NCI-H748 (cell line): ENCODE measurements around the gene C1QTNF3.
"Not testable (repeated sequence)": the region's sequence is repeated elsewhere in the genome, so short reads cannot be mapped to it uniquely, and the experiment has no call there.

Source experiments
- DNase-seq: peaks from one replicate; lab custom pipeline; 2025; ENCODE audit not compliant: unreplicated experiment; lab: John Stamatoyannopoulos, UW

The C1QTNF3 gene, protein sequence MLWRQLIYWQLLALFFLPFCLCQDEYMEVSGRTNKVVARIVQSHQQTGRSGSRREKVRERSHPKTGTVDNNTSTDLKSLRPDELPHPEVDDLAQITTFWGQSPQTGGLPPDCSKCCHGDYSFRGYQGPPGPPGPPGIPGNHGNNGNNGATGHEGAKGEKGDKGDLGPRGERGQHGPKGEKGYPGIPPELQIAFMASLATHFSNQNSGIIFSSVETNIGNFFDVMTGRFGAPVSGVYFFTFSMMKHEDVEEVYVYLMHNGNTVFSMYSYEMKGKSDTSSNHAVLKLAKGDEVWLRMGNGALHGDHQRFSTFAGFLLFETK

DNA sequence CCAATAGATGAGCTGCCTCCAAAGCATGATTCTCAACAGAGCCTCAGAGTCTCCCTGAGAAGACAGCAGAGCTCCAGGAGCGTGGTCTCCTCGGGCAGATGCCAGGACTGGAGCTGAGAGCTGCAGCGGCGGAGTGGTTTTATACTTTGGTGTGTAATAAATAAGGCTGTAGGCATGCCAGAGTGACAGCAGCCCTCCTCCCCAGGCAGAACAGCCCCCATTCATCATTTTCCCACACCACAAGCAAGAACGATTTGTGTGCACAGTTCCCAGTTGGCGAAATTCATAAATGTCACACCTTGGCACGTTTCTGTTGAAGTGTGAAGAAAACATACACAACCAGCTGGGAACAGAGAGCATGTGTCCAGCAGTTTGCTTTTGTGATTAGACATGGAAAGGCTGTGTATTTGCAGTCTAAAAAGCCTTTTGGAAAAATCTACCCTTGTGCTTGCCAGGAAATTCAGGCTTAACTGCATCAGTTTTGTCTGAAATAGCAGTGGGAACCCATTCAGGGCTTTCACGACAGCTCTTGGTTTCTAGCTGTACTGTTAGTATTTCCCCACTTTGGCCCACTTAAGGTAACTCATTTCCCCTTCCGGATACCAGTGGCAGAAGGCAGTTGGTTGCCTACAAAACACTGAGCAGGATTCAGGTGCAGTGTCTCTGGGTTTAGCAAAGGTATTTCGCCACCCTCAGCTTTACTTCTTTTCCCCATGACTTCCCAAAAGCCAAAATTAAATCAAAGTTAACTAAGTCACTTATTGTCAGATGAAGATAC, at the start of gene C1QTNF3:
C1QTNF3 (minus strand) TSS at position 115 of the 778 bp plus-strand sequence; CDS start at position 27, 88 bp downstream.
- no peak for DNase-seq

DNA sequence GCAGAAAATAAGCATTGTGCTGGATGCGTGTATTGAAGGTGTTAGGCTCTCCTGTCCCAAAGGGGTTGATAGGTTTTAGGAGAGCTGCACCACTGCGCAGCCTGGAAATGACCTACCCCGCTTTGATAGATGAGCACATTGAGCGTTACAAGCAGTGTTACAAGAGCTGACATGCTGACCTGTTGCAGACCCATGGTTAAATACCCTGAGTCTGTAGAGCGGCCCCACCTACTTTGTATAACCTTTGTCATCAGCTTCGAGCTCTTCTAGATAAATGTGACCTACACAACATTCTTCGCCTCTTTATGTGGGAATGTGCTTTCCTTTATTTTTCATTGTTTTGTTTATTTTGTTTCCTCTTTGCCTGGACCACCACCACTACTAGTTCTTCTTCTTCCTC, 48.0 kb upstream of the C1QTNF3 start:
- DNase-seq: not testable (repeated sequence)

DNA sequence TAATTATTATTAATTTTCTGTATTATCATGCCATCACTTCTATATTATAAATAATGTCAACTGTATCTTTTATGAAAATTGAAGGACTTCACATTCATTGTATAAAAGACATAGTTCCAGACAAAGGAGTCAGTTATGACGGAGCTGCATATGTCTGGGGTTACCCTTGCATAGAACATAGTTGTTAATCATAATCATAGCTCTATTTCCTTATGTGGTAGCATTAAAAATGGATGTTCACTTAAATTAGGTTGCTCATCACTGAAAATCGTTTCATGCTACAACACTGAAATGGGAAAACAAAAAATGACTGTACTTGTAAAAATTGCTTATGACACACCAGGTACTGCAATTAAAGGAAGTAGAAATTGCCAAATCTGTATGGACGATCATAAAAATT, 46.8 kb upstream of the C1QTNF3 start:
- DNase-seq: not testable (repeated sequence)

DNA sequence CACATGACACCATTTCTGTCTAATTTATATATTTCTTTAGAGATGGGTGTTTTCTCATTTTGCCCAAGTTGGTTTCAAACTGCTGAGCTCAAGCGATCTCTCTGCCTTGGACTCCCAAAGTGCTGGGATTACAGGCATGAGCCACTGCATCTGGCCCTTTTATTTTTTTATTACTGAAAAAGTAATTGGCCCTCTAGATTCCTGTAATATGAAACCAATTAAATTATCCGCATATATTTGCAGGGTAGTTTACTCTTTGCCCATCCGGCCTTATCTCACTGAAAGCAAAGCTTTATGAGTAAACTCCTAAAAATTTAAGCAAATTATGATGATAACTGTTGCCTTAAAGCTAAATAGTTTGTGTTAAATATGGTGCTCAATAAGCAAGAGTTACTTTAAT, 44.7 kb upstream of the C1QTNF3 start:
- not testable (repeated sequence) for DNase-seq

DNA sequence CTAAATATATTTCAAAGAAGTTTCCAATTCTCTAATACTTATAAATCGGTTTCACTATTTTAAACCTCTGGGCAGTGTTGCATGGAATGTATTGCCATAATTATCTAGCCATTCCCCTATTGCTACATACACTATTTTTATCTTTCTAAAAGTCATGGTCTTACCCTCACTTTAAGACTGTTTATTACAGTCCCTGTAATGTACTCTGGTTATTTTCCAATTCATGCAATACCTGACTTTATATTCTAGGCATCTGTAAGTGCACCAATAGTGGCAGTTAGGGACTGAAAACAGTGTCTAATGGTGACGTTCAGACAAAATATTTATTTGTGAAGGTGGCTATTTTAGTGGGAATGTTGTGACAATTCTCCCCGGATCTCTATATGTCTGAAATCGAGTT, 40.9 kb upstream of the C1QTNF3 start:
- not testable (repeated sequence) for DNase-seq

DNA sequence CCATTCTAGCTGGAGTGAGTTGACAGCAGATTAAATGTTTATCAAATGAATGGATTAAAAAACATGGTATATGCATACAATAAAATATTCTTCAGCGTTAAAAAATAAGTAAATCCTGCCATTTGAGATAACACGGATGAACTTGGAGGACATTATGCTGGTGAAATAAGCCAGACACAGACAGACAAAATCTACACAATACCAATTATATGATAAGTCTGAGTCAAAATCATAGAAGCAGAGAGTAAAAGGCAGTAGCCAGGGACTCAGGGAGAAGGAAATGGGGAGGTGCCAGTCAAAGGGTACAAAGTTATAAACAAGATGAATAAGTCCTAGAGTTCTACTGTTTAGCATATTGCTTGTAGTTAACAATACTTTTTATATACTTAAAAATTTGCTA, 36.5 kb upstream of the C1QTNF3 start:
- not testable (repeated sequence) for DNase-seq

DNA sequence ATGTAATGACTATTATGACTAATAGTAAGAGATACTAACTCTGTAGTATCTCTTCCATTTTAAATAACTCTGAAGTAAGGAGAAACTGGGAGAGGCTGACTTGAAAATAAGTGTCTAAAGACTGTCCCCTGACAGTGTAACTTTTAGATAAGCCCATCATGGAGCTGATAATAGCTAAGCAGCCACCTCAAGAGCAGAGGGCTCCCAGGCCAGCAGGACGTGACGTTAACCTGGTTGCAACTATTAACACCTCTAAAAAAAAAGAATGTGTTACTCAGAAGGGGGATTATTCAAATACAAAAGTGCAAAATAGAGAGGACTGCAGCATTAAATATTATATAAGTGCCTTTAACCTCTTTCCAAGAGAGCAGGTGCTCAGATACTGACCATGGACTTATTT, 34.6 kb upstream of the C1QTNF3 start:
- DNase-seq: not testable (repeated sequence)

DNA sequence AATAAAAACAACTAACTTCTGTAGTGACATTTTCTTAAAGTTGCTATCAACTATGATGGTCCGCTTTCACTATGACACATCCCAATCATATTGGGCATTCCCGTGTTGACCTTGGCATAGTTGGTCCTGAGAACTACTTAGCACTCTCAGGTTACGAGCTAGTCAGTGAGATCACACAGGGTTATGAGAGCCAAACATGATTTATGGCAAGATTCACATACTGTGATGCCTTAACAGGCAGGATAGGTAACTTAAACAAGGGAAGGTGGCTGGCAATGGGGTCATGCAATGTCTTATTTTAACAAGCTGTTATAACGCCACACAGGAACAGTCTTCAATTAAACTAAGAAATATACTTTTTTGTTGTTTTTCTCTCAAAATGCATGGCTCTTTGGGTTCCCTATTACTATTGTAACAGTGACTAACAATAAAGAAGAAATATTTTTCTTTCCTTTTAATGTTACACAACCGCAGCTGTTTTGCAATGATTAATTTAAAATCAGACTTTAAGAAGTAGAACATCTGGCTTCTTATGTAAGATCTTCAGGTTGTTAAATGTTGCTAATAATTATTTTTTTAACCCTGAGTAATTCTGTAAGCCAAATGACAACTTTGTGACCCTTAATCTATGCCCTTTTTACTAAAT, 33.8 kb upstream of the C1QTNF3 start:
- DNase-seq: not testable (repeated sequence)

DNA sequence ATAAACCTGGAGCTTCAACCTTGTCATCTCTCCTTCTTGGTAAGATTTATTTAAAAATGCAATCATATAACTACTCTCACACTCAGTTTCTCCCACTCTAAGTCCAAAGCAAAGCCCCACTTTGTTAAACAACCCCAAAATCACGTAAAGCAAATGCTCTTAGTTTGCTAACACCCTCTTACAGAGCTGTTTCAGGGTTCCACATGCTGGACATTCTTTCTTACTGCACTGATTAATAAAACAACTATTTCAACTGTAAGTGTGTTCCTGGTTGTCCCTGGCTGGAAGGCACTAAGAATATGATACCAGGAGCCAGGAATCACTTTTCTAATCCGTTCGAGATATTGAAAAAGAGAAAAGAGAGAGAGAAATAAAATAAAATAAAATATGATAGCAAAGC, 31.5 kb upstream of the C1QTNF3 start:
- not testable (repeated sequence) for DNase-seq

DNA sequence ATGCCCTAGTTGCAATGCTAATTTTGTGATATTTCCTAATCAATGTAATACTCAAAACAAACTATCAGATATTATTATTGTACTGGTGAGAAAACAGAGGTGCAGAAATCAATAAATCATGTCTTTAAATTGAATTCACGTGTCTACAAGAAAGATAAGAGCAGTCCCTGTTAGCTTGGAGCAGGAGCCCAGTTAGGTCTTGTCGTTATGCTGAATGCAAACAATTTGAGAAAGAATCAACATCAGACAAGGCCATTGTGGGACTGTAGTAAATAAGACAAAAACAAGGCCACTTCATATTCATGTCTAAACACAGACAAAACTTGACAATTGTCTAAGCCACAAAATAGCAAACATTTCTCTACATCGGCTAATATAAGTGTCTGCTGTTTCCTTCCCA, 31.1 kb upstream of the C1QTNF3 start:
- not testable (repeated sequence) for DNase-seq

DNA sequence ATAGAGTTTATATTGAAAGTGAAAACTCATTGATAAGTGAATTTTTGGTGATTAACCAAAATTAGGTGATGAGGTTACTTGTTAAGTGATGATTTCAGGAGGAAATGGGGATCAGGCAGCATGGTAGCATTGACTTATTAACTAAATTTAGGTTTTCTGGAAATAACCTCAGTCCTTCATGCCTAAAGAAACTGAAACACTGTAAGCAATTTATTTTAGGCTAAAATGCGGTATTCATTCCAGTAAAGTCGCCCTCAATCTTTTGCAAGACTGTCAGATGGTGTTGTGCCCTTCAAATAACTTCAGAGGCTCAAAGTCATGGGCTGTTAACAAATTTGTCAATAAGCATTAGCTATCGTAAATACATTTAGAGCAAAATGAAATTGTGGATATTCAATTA, 27.6 kb upstream of the C1QTNF3 start:
- not testable (repeated sequence) for DNase-seq

DNA sequence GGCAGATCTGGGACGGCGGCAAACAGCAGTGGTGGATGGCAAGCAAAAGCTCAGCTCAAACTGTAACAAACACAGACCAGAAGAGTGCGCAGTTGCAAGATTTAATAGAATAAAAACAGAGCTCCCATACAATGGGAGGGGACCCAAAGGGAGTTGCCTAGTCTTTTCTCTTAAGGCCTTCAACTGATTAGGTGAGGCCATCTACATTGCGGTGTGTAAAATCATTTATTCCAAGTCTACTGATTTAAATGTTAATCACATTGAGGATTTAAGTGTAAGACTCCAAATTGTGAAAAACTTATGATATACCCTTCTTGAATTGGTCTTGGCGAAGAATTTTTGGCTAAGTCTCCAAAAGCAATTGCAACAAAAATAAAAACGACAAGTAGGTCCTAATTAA, 21.6 kb upstream of the C1QTNF3 start:
- DNase-seq: no peak

DNA sequence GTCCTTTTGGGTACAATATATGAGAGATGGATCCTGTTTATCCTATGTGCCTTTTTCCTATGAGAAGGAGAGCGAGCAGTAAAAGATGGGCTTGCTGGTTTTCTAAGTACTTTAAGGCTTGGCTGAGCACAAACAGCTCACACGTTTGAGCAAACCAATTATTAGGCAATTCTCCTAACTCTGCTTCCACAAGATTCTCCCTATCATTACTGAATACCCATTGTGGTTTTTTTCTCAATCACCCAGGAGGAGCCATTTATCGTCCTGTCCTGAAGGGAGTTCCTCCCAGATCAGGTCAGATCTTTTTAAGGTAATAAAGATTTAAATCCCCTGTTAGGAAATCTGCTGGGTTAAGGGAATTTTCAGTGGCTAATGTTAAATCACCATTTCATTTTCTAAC, 19.4 kb upstream of the C1QTNF3 start:
- DNase-seq: no peak

DNA sequence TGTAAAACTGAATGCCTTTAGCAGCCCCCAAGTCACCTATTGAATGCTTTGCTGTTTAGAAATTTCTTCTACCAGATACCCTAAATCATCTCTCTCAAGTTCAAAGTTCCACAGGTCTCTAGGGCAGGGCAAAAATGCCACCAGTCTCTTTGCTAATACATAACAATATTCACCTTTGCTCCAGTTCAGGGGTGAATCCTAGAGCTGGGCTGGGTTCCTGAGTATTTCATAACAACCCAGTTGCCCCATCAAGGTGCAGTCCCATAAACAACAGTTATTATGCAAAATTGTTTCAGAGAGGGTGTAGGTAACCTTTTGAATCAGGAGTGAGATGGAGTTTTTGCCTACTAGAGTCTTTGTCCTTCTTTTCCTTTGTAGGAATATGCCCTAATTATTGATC, 19.0 kb upstream of the C1QTNF3 start:
- no peak for DNase-seq

DNA sequence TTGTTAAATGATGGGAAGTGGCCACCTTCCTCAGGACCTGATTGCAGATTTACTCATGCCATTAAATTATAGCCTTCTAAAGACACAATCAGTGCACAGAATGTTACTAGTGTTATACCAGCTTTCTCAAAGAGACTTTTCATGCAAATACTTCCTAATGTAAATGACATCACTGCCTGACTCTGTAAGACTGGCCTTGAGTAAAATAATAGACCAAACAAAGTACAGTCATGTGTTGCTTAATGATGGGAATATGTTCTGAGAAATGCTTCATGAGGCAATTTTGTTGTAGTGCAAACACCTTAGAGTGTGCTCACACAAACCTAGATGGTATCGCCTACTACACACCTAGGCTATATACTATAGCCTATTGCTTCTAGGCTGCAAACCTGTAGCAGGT, 17.0 kb upstream of the C1QTNF3 start:
- no peak for DNase-seq

DNA sequence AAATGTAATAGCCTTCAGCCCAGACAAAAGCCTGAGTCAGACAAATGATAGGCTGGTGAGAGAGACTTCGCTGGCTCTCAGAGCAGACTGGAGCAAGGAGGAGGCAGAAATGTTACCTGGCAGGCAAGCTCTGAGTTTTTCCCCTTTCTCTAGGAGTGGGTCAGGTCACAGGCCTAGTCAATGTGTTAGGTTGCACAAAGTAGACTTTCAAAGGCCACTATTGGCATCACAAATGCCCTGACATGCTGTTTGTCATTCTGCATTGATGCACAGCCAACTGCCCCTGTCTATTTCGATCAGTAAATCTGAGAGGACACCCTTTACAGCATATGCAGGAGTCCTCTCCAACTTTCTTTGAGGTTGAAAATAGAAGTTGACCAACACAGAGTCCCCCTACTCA, 15.5 kb upstream of the C1QTNF3 start:
- DNase-seq: no peak

DNA sequence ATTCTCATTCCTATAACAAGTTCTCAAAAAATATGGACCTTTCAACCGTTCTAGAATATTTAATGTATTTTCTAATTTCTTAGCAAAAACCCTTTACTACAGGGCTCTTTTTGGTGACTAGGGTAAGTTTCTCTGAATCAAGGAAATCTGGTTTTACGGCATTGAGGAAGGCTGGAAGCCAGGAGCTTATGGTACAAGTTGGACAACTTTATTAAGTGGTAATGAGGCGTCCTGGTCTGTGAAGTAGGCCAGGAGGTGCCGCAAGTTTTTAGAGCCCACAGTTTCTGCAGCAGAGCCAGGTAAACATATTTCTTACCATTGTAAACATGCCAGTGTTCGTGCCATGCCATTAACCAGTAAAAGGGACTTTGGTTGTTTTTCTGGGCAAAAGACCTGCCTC, 14.6 kb upstream of the C1QTNF3 start:
- no peak for DNase-seq

DNA sequence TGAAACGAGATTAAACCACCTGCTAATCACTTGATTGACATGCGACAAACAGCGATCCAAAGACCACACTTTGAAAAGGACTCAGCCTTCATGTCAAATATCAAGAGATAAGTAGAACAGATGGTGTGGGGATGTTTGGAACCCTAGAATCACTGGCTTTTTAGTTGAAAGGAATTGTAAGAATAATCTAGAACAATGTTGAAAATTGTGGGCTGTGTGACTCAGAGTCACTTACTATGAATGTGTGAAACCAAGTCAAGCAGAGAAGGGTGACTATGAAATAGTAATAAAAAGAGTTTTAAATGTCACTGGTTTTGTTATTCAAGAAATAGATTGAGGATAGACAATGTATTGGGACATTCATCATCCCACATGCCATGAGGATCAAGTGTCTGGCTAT, 14.1 kb upstream of the C1QTNF3 start:
- DNase-seq: no peak

DNA sequence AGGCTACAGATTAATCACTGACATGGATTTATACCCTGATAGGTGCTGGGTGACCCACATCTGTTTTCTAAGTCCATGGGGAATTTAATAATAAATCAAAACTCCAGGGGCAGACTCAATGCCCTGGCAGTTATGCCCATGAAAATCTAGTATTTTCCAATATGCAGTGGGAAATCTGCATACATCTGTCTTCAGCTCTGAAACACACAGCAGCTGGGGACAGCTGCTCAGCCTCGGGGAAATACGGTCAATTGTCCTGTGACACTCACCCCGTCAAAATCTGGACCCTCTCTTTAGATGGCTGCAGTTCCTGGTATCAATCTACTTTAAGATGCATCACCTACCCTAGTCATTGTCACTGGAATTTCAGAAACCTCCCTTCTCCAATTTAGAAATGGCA, 12.7 kb upstream of the C1QTNF3 start:
- DNase-seq: no peak

DNA sequence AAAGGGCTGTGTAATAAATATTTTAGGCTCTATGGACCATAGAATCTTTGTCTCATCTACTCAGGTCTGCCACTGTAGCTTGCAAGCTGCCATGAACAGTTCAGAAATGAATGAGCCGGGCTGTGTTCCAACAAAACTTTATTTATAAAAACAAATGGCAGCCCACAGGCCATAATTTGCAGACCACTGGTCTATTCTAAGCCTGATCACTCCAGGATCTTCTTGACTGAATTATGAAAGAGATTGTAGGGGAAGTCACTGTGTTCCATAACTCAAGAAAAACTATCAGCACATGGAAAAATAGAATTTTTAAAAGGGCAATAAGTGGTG, 11.4 kb upstream of the C1QTNF3 start:
- no peak for DNase-seq

DNA sequence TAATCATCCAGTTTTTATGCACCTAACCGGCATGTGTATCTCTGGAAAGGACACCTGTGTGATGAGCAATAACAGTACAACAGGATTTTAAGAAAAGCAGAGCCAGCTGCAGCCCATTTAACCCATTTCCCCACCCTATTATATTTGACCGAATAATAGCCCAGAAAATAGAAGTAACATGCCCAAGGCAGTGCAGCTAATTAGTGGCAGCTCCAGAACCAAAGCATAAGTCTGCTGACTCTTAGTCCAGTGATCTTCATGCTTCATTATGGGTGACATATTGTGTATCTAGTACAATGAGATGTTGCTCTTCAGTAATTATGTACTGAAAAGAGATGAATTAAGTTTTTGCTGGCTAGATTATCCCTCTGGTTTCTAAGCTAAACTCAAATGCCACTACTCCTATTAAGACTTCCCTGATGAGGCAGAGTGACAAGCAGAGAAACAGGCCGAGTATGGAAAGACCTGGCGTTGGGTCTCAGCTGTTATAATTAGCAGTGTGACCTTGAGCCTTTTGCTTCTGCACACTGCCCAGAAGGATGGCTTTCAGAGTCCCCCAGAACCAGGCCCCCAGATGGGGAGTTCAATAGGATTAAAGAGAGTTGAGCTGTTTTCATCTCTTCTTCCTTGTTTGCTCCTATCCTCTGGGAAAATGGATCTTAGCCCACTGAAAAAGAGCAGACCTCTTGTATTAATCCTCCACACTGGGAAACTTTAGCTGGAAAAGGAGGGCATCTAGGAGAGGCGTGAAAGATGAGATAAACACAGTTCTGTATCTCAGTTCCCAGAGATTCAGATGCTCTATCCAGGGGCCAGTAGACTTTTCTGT, 10.8 kb upstream of the C1QTNF3 start:
- DNase-seq: no peak
